Progenitor cell of endocrine pancreas (in vitro differentiated cells): ENCODE data around the gene FGD5. TPM values are rescaled to one million over a fixed set of nuclear protein-coding genes. Genes with fewer than 3 reads are reported as not detected.
A peak's percentile ranks its signal among the peaks of the same experiment; 100 is the strongest.

Source experiments
- DNase-seq: peaks from one replicate; pipeline ENCODE4 v3.0.0; 2021; ENCODE audit warnings: low spot score; ENCODE audit not compliant: unreplicated experiment
- H3K27ac Mint-ChIP-seq: 2 replicates; pipeline ENCODE4 v1.8.0; 2021; ENCODE audit warnings: mild to moderate bottlenecking, moderate library complexity, mixed read lengths
- H3K27me3 Mint-ChIP-seq: 2 replicates; pipeline ENCODE4 v1.8.0; 2021; ENCODE audit warnings: mixed read lengths
- H3K36me3 Mint-ChIP-seq: 2 replicates; pipeline ENCODE4 v1.8.0; 2022; ENCODE audit warnings: mixed read lengths; ENCODE audit not compliant: insufficient read depth
- H3K4me1 Mint-ChIP-seq: 2 replicates; pipeline ENCODE4 v1.8.0; 2021; ENCODE audit warnings: low read depth, mixed read lengths
- H3K4me3 Mint-ChIP-seq: 2 replicates; pipeline ENCODE4 v1.8.0; 2021; ENCODE audit warnings: low read depth, mild to moderate bottlenecking, moderate library complexity, mixed read lengths
- H3K9me3 Mint-ChIP-seq: 2 replicates; pipeline ENCODE4 v1.8.0; 2021; ENCODE audit warnings: low read depth, mixed read lengths
- total RNA-seq: library from RNA; stranded (reverse); gene quantifications from 2 replicates; pipeline ENCODE4 v1.2.1, GENCODE V29; 2021
- TF ChIP-seq, protein P1 (sequence below): fragments of 200-600 bp; sonication (generic); IDR thresholded peaks from one replicate; pipeline ENCODE4 v1.5.0; 2021; ENCODE audit warnings: antibody characterized with exemption, mild to moderate bottlenecking; ENCODE audit not compliant: unreplicated experiment

The FGD5 gene
- total RNA-seq, 1 donor from 2014 or later = 0.17 TPM

DNA sequence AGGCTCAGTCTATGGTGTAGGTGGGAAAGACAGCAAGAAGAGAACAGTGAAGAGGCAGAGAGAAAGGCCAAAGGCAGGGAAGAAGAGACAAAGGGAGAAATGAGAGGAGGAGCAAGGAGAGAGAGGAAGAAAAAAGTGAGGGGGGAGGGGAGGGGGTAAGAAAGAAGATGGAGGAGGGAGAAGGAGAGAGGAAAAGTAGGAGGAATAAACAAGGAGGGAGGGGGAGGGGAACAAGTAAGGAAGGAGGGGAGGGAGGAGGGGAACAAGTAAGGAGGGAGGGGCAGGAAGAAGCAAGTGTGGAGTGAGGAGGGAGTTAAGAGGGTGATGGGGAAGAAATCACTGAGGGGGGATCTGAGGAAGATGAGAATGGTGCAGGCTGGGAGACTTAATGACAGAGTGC lies 45.5 kb upstream of the FGD5 start:
- DNase-seq = no peak
- Mint-ChIP-seq H3K27me3 (peaks cover 3% of the 10 kb centered on the region), H3K9me3 (no peaks in the 10 kb centered on the region), H3K27ac (no peak overlapping the region), H3K36me3 (no peaks in the 10 kb centered on the region), H3K4me3 (no peak overlapping the region), H3K4me1 (no peaks in the 10 kb centered on the region)
- TF ChIP-seq, protein P1, sequence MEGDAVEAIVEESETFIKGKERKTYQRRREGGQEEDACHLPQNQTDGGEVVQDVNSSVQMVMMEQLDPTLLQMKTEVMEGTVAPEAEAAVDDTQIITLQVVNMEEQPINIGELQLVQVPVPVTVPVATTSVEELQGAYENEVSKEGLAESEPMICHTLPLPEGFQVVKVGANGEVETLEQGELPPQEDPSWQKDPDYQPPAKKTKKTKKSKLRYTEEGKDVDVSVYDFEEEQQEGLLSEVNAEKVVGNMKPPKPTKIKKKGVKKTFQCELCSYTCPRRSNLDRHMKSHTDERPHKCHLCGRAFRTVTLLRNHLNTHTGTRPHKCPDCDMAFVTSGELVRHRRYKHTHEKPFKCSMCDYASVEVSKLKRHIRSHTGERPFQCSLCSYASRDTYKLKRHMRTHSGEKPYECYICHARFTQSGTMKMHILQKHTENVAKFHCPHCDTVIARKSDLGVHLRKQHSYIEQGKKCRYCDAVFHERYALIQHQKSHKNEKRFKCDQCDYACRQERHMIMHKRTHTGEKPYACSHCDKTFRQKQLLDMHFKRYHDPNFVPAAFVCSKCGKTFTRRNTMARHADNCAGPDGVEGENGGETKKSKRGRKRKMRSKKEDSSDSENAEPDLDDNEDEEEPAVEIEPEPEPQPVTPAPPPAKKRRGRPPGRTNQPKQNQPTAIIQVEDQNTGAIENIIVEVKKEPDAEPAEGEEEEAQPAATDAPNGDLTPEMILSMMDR = no peak

DNA sequence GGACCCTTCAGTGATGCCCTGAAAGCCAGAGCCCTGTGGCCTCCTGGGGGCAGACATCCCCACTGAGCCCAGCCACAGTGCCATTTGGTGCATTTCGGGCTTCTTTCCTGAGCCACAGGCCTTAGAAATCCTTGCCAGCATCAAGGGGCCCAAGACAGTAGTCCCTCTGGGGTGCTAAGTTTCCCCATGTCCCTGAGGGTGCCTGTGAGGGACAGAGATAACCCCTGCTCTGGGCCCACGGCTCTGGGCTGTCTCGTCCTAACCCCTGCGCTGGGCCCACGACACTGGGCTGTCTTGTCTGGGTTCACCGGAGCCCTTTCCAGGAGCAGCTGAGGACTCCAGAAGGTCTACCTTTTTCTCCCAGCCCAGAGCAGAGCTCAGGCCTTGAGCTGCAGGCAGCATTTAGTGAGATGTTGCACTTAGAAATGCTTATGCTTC lies 45.1 kb upstream of the FGD5 start:
- no peak overlapping the region for H3K4me3 Mint-ChIP-seq
- peaks cover 3% of the 10 kb centered on the region for H3K27me3 Mint-ChIP-seq
- H3K4me1 Mint-ChIP-seq = no peaks in the 10 kb centered on the region
- peaks cover 2% of the 10 kb centered on the region for H3K9me3 Mint-ChIP-seq
- no peak overlapping the region for H3K27ac Mint-ChIP-seq
- DNase-seq = no peak
- H3K36me3 Mint-ChIP-seq = no peaks in the 10 kb centered on the region
- TF ChIP-seq, protein P1 = no peak

DNA sequence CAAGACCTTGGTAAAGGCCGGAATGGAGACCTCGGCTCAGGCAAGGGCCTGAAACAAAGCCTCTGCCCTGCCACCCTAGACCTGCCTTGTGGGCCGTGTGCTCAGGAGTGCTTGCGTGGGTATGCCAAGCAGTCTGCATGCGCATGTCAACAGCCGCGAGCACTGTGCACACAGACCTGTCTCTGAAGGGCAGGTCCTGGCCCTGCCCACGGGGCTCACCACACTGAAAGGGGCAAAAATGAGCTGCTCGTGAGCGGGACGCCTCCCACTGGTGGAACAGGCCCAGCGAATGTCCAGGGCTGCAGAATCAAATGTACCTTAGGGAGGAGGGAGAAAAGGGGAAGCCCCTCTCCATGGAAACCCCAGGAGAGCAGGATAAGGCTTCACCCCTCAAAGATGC lies 44.3 kb upstream of the FGD5 start:
- peaks cover 9% of the 10 kb centered on the region for H3K9me3 Mint-ChIP-seq
- no peaks in the 10 kb centered on the region for H3K4me1 Mint-ChIP-seq
- no peak for DNase-seq
- no peaks in the 10 kb centered on the region for H3K36me3 Mint-ChIP-seq
- no peaks in the 10 kb centered on the region for H3K27me3 Mint-ChIP-seq
- no peak overlapping the region for H3K4me3 Mint-ChIP-seq
- no peak overlapping the region for H3K27ac Mint-ChIP-seq
- TF ChIP-seq, protein P1 = no peak

DNA sequence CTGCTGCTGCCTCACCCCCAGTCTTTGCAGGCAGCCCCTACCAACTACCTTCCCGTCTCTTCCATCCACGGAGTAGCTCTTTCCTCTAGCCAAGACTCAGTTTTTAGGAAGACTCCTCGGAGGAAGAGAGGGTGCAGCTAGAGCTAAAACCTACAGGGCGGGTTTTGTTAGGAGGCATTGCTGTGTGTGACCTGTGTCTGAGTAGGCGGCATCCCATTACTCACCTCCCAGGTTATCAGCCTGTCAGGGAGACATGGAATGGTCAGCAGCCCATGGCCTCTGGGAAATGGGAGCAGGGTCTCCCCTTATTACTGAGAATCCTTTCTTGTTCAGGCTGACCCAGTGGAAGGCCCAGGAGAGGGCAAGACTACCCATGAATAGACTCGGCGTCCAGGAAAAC lies 43.8 kb upstream of the FGD5 start:
- Mint-ChIP-seq H3K4me1 (no peaks in the 10 kb centered on the region), H3K27ac (no peak overlapping the region), H3K36me3 (no peaks in the 10 kb centered on the region), H3K4me3 (no peak overlapping the region), H3K9me3 (peaks cover 9% of the 10 kb centered on the region), H3K27me3 (no peaks in the 10 kb centered on the region)
- DNase-seq = no peak
- TF ChIP-seq, protein P1 = no peak

DNA sequence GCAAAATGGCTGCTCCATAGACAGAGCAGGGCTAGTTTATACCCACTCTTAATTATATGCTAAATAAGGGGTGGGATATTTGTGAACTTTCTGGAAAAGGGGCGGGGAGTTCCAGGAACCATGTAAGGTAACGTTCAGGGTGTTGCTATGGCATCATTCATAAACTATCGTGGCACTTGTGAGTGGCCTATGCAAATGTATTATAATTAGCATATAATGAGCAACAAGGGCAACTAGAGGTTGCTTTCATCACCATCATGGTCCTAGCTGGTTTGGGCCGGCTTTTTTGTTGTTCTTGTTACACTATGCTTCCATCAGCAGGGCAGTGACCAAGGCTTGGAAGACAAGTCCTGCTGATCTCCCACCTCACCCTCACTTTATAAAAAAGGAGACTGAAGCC lies 43.2 kb upstream of the FGD5 start:
- Mint-ChIP-seq H3K4me1 (no peaks in the 10 kb centered on the region), H3K36me3 (no peaks in the 10 kb centered on the region), H3K4me3 (no peak overlapping the region), H3K27ac (no peak overlapping the region), H3K9me3 (peaks cover 9% of the 10 kb centered on the region), H3K27me3 (no peaks in the 10 kb centered on the region)
- TF ChIP-seq, protein P1 = no peak
- DNase-seq = peak; percentile 3
